ENCODE measurements around the gene DNMT3B.
"Not testable (repeated sequence)": the region's sequence is repeated elsewhere in the genome, so short reads cannot be mapped to it uniquely, and the experiment has no call there.

GRCh38 chr20:32797571-32797970 is 35.4 kb downstream of the DNMT3B start:
- TF ChIP-seq CTCF (IDR thresholded peaks at IDR 0.05; ENCODE audit: insufficient read depth, low read length); GABPA (IDR thresholded peaks at IDR 0.05; ENCODE audit: low read depth): not testable (repeated sequence)
